ENCODE results near the gene RUBCN. TPM values are rescaled to one million over a fixed set of nuclear protein-coding genes. Genes with fewer than 3 reads are reported as not detected.

Gene RUBCN
- total RNA-seq, 1 donor from 2014 or later, result 28.2 TPM

- peaks cover 7% of the 10 kb centered on the region for H3K36me3 Mint-ChIP-seq (ENCODE audit: low read depth, unreplicated experiment)
- FAIRE-seq, result no peak
Observed at GRCh38 chr3:197709135-197709534, 27.6 kb downstream of the RUBCN start.

GRCh38 chr3:197706658-197707057, 30.0 kb downstream of the RUBCN start:
- Histone ChIP-seq H3K4me1 (ENCODE audit: insufficient read depth, low read length) (no peaks in the 10 kb centered on the region), H3K9me3 (ENCODE audit: insufficient read depth, low read depth, low read length) (no peaks in the 10 kb centered on the region), H3K27ac (ENCODE audit: low read depth, low read length) (no peak overlapping the region), H3K79me2 (ENCODE audit: insufficient read depth, low read length) (peaks cover 4% of the 10 kb centered on the region), H3K9ac (ENCODE audit: low read length) (no peak overlapping the region), H3K4me2 (ENCODE audit: low read length) (no peak overlapping the region), H4K20me1 (ENCODE audit: insufficient read depth, low read length) (no peaks in the 10 kb centered on the region), H2AFZ (ENCODE audit: low read depth, low read length) (no peak overlapping the region), H3K27me3 (ENCODE audit: insufficient read depth, low read length) (no peaks in the 10 kb centered on the region), H3K36me3 (ENCODE audit: insufficient read depth, low read length) (peaks cover 5% of the 10 kb centered on the region), H3K4me3 (ENCODE audit: insufficient read depth, low read depth, low read length) (no peak overlapping the region)
- Mint-ChIP-seq H3K36me3 (ENCODE audit: low read depth, unreplicated experiment) (peaks cover 14% of the 10 kb centered on the region), H3K4me1 (ENCODE audit: low read depth, unreplicated experiment) (peaks cover 1% of the 10 kb centered on the region), H3K9me3 (ENCODE audit: unreplicated experiment) (no peaks in the 10 kb centered on the region), H3K4me3 (ENCODE audit: unreplicated experiment) (no peak overlapping the region), H3K27me3 (ENCODE audit: low read depth, unreplicated experiment) (no peaks in the 10 kb centered on the region), H3K27ac (ENCODE audit: unreplicated experiment) (no peak overlapping the region)
- TF ChIP-seq EZH2 (IDR thresholded peaks at IDR 0.05; ENCODE audit: insufficient read depth, low read length) (no peak), CTCF (IDR thresholded peaks at IDR 0.05; ENCODE audit: insufficient read depth, low read depth, low read length) (no peak)
- DNase-seq (ENCODE audit: low read depth) (no peak), FAIRE-seq (no peak)

More at GRCh38 chr3:197709135-197709534, 27.6 kb downstream of the RUBCN start:
- H3K4me1 Mint-ChIP-seq (ENCODE audit: low read depth, unreplicated experiment), result peaks cover 19% of the 10 kb centered on the region
- no peak overlapping the region for H3K27ac Mint-ChIP-seq (ENCODE audit: unreplicated experiment)
- Histone ChIP-seq H3K4me2 (ENCODE audit: low read length) (no peak overlapping the region), H3K79me2 (ENCODE audit: insufficient read depth, low read length) (peaks cover 6% of the 10 kb centered on the region), H3K4me3 (ENCODE audit: insufficient read depth, low read depth, low read length) (no peak overlapping the region), H3K27ac (ENCODE audit: low read depth, low read length) (no peak overlapping the region), H3K36me3 (ENCODE audit: insufficient read depth, low read length) (no peaks in the 10 kb centered on the region), H3K4me1 (ENCODE audit: insufficient read depth, low read length) (peaks cover 12% of the 10 kb centered on the region), H3K27me3 (ENCODE audit: insufficient read depth, low read length) (no peaks in the 10 kb centered on the region), H3K9ac (ENCODE audit: low read length) (no peak overlapping the region), H4K20me1 (ENCODE audit: insufficient read depth, low read length) (no peaks in the 10 kb centered on the region), H3K9me3 (ENCODE audit: insufficient read depth, low read depth, low read length) (no peaks in the 10 kb centered on the region), H2AFZ (ENCODE audit: low read depth, low read length) (no peak overlapping the region)
- H3K9me3 Mint-ChIP-seq (ENCODE audit: unreplicated experiment), result no peaks in the 10 kb centered on the region
- no peak for DNase-seq (ENCODE audit: low read depth)
- no peaks in the 10 kb centered on the region for H3K27me3 Mint-ChIP-seq (ENCODE audit: low read depth, unreplicated experiment)
- no peak overlapping the region for H3K4me3 Mint-ChIP-seq (ENCODE audit: unreplicated experiment)
- TF ChIP-seq EZH2 (IDR thresholded peaks at IDR 0.05; ENCODE audit: insufficient read depth, low read length) (no peak), CTCF (IDR thresholded peaks at IDR 0.05; ENCODE audit: insufficient read depth, low read depth, low read length) (no peak)

DNA sequence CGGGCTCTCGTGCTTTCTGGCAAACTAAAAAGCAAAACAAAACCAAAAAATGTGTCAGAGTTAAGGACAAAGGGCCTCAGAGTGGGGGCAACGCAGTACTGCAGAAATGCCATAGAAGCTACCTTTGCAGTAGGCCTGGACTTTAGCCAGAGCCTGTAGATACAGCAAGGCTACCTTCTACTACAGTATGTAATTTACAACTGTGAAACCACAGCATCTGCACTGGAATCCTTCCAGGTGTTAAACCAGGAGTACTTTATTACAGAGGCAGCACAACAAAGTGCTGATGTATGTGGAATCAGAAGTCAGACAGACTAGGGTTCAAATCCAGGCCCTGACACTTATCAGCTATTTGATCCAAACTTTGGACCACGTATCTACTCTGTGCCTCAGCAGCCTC, 34.9 kb downstream of the RUBCN start:
- Histone ChIP-seq H3K4me2 (ENCODE audit: low read length) (no peak overlapping the region), H3K9ac (ENCODE audit: low read length) (no peak overlapping the region), H3K9me3 (ENCODE audit: insufficient read depth, low read depth, low read length) (no peaks in the 10 kb centered on the region), H3K36me3 (ENCODE audit: insufficient read depth, low read length) (peaks cover 20% of the 10 kb centered on the region), H3K4me3 (ENCODE audit: insufficient read depth, low read depth, low read length) (no peak overlapping the region), H3K27ac (ENCODE audit: low read depth, low read length) (no peak overlapping the region), H4K20me1 (ENCODE audit: insufficient read depth, low read length) (no peaks in the 10 kb centered on the region), H3K4me1 (ENCODE audit: insufficient read depth, low read length) (peaks cover 3% of the 10 kb centered on the region), H3K79me2 (ENCODE audit: insufficient read depth, low read length) (no peaks in the 10 kb centered on the region), H2AFZ (ENCODE audit: low read depth, low read length) (no peak overlapping the region), H3K27me3 (ENCODE audit: insufficient read depth, low read length) (no peaks in the 10 kb centered on the region)
- no peak overlapping the region for H3K27ac Mint-ChIP-seq (ENCODE audit: unreplicated experiment)
- DNase-seq (ENCODE audit: low read depth) (no peak), FAIRE-seq (no peak)
- no peaks in the 10 kb centered on the region for H3K27me3 Mint-ChIP-seq (ENCODE audit: low read depth, unreplicated experiment)
- no peaks in the 10 kb centered on the region for H3K9me3 Mint-ChIP-seq (ENCODE audit: unreplicated experiment)
- TF ChIP-seq CTCF (IDR thresholded peaks at IDR 0.05; ENCODE audit: insufficient read depth, low read depth, low read length), result no peak
- no peak for TF ChIP-seq EZH2 (IDR thresholded peaks at IDR 0.05; ENCODE audit: insufficient read depth, low read length)
- no peaks in the 10 kb centered on the region for H3K4me1 Mint-ChIP-seq (ENCODE audit: low read depth, unreplicated experiment)
- H3K4me3 Mint-ChIP-seq (ENCODE audit: unreplicated experiment), result no peak overlapping the region
- H3K36me3 Mint-ChIP-seq (ENCODE audit: low read depth, unreplicated experiment), result peaks cover 37% of the 10 kb centered on the region

All from astrocyte (in vitro differentiated cells and primary cell).